Ishikawa (cell line): Measurements from ENCODE around the gene UBE2I.

Source experiments
- CEBPB ChIP-seq: IDR thresholded peaks from 2 replicates; pipeline ENCODE4 v1.6.1; 2012
- CREB1 ChIP-seq: IDR thresholded peaks from 2 replicates; pipeline ENCODE4 v1.6.1; 2012; ENCODE audit warnings: low read depth
- EGR1 ChIP-seq: IDR thresholded peaks from 2 replicates; pipeline ENCODE4 v1.6.1; 2012
- EP300 ChIP-seq: IDR thresholded peaks from 2 replicates; pipeline ENCODE4 v1.6.1; 2012; ENCODE audit warnings: borderline replicate concordance
- FOXM1 ChIP-seq: IDR thresholded peaks from 2 replicates; pipeline ENCODE4 v1.6.1; 2012; ENCODE audit warnings: low read depth, borderline replicate concordance
- MAX ChIP-seq: IDR thresholded peaks from 2 replicates; pipeline ENCODE4 v1.6.1; 2012
- NFIC ChIP-seq: IDR thresholded peaks from 2 replicates; pipeline ENCODE4 v1.6.1; 2012
- RAD21 ChIP-seq: IDR thresholded peaks from 2 replicates; pipeline ENCODE4 v1.6.1; 2012; ENCODE audit warnings: low read depth
- REST ChIP-seq: IDR thresholded peaks from 2 replicates; pipeline ENCODE4 v1.6.1; 2012; ENCODE audit warnings: low read depth, mild to moderate bottlenecking
- TAF1 ChIP-seq: IDR thresholded peaks from 2 replicates; pipeline ENCODE4 v1.6.1; 2012; ENCODE audit warnings: low read depth, mild to moderate bottlenecking
- TCF12 ChIP-seq: IDR thresholded peaks from 2 replicates; pipeline ENCODE4 v1.6.1; 2012; ENCODE audit warnings: low read depth
- TEAD4 ChIP-seq: IDR thresholded peaks from 2 replicates; pipeline ENCODE4 v1.6.1; 2012
- USF1 ChIP-seq: IDR thresholded peaks from 2 replicates; pipeline ENCODE4 v1.6.1; 2012
- YY1 ChIP-seq: IDR thresholded peaks from 2 replicates; pipeline ENCODE4 v1.6.1; 2012; ENCODE audit warnings: low read depth
- ZBTB7A ChIP-seq: IDR thresholded peaks from 2 replicates; pipeline ENCODE4 v1.6.1; 2012; ENCODE audit warnings: low read depth

The UBE2I gene

GRCh38 chr16:1337486-1337885 is 28.1 kb downstream of the UBE2I start:
- no peak for TF ChIP-seq YY1
- TF ChIP-seq TAF1 = no peak
- no peak for TF ChIP-seq RAD21
- TF ChIP-seq EP300 = no peak
- no peak for TF ChIP-seq MAX
- no peak for TF ChIP-seq TCF12
- no peak for TF ChIP-seq REST
- TF ChIP-seq CEBPB = no peak
- no peak for TF ChIP-seq CREB1
- no peak for TF ChIP-seq EGR1
- TF ChIP-seq FOXM1 = no peak
- no peak for TF ChIP-seq USF1
- no peak for TF ChIP-seq TEAD4
- TF ChIP-seq NFIC = no peak
- TF ChIP-seq ZBTB7A = no peak

- no peak for TF ChIP-seq TAF1
- TF ChIP-seq REST = no peak
- TF ChIP-seq RAD21 = peak; percentile 36; the same call in 1 of the 2 replicates
These were observed 28.8 kb downstream of the UBE2I start for GRCh38 chr16:1338119-1338730.

GRCh38 chr16:1338855-1339675 is 29.6 kb downstream of the UBE2I start:
- TF ChIP-seq ZBTB7A (no peak), CEBPB (no peak), FOXM1 (no peak), NFIC (no peak)

- 0 out of 2 replicates have a peak, but pooled peaks have one; percentile 7 for TF ChIP-seq ZBTB7A
- no peak for TF ChIP-seq RAD21
- no peak for TF ChIP-seq USF1
These were observed 31.5 kb downstream of the UBE2I start for GRCh38 chr16:1340730-1341494.

- TF ChIP-seq ZBTB7A = 0 out of 2 replicates have a peak, but pooled peaks have one; percentile 7
- no peak for TF ChIP-seq TEAD4
These were observed 32.3 kb downstream of the UBE2I start for GRCh38 chr16:1341495-1342420.
